Measurements from ENCODE around the gene TMEM179. TPM values are rescaled to one million over a fixed set of nuclear protein-coding genes. Genes with fewer than 3 reads are reported as not detected.
"Not testable (repeated sequence)": the region's sequence is repeated elsewhere in the genome, so short reads cannot be mapped to it uniquely, and the experiment has no call there.

Gene TMEM179
- total RNA-seq, 1 donor from 2014 or later, result 1.0 TPM

DNA sequence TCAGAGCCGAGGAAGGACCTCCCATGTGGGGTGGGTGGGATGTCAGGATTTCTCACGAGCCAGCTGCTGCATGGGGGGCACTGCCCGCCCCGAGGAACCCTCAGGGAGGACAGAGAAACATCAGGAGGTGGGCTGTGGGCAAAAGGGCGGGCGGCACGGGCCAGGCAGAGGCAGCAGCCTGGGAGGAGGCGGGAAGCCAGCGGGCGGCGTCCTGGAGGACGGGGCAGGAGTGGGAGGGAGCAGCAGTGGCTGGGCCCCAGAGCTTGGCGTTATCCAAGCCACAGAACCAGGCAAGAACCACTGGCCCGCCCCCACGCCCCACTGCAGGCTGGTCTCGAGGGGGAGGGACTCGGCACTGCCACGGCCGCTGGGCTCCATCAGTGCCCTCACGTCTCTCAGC is 22.6 kb downstream of the TMEM179 start:
- H3K27ac ChIP-seq (ENCODE audit: low read depth, low read length), result peak overlapping the region; percentile 82
- H3K27me3 ChIP-seq (ENCODE audit: control insufficient read depth in 3 of 3, insufficient read depth in 3 of 3, low read length in 3 of 3), result peaks cover 3 to 22% (median 15%) of the 10 kb centered on the region in 3 donors
- H3K4me1 ChIP-seq (ENCODE audit: control insufficient read depth in 3 of 3, insufficient read depth in 3 of 3, low read length in 3 of 3), result peaks cover 53 to 68% (median 66%) of the 10 kb centered on the region in 3 donors
- peak overlapping the region in 2 of 3 donors; percentile 71 to 72 for H3K9ac ChIP-seq (ENCODE audit: low read depth in 1 of 3, low read length in 3 of 3)
- H3K4me3 ChIP-seq (ENCODE audit: low read length in 3 of 3), result peak overlapping the region in 2 of 3 donors; percentile 29 to 58
- no peaks in the 10 kb centered on the region for H3K9me3 ChIP-seq (ENCODE audit: control insufficient read depth in 3 of 3, low read length in 3 of 3)
- H3K36me3 ChIP-seq (ENCODE audit: control insufficient read depth in 3 of 3, insufficient read depth in 3 of 3, low read length in 3 of 3), result no peaks in the 10 kb centered on the region

DNA sequence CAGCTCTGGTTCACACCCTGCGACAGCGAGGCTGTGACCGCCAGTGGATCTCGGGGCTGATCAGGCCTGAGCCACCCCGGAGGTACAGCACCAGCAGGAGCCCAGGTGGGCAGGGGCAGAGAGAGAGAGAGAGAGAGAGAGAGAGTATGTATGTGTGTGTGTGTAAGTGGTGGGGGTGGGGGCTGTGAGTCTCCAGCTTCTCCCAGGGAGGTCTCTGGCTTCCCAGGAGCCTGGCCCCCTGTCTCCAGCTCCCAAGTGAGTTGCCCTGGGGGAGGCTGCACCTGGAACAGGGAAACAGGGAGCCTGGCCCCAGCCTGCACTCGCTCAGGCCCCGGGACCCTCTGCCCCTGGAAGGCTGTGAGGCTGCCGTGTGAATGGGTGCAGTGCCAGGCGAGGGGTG is 23.1 kb downstream of the TMEM179 start:
- Histone ChIP-seq H3K27me3 (ENCODE audit: control insufficient read depth in 3 of 3, insufficient read depth in 3 of 3, low read length in 3 of 3) (peaks cover 3 to 22% (median 19%) of the 10 kb centered on the region in 3 donors), H3K27ac (ENCODE audit: low read depth, low read length) (no peak overlapping the region)

DNA sequence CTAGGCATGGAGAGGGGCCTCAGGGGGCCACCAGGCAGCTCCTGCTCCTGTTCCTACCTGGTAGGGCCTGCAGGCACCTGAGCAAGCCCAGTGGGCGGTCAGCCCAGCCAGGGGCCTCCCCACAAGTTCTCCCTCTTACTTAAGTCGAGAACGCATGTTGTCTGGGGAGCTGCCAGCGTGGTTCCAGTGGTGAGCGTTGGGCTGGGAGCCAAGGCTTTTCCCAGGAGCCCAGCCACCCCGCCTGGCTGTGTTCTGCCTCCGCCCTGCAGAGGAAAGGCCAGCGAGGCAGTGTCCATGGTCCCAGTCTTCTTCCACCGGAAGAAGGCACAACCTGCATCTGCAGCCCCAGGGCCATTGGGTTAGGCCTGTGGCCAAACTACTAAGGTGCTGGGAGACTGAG is 23.6 kb downstream of the TMEM179 start:
- H3K4me1 ChIP-seq (ENCODE audit: control insufficient read depth in 3 of 3, insufficient read depth in 3 of 3, low read length in 3 of 3), result peaks cover 53 to 71% (median 61%) of the 10 kb centered on the region in 3 donors

More for the DNA sequence above, 23.1 kb downstream of the TMEM179 start:
- Histone ChIP-seq H3K4me3 (ENCODE audit: low read length in 3 of 3) (peak overlapping the region in 1 of 3 donors; percentile 58), H3K4me1 (ENCODE audit: control insufficient read depth in 3 of 3, insufficient read depth in 3 of 3, low read length in 3 of 3) (peaks cover 53 to 70% (median 63%) of the 10 kb centered on the region in 3 donors), H3K9ac (ENCODE audit: low read depth in 1 of 3, low read length in 3 of 3) (peak overlapping the region; percentile 12 to 71 (median 45)), H3K9me3 (ENCODE audit: control insufficient read depth in 3 of 3, low read length in 3 of 3) (no peaks in the 10 kb centered on the region), H3K36me3 (ENCODE audit: control insufficient read depth in 3 of 3, insufficient read depth in 3 of 3, low read length in 3 of 3) (no peaks in the 10 kb centered on the region)

DNA sequence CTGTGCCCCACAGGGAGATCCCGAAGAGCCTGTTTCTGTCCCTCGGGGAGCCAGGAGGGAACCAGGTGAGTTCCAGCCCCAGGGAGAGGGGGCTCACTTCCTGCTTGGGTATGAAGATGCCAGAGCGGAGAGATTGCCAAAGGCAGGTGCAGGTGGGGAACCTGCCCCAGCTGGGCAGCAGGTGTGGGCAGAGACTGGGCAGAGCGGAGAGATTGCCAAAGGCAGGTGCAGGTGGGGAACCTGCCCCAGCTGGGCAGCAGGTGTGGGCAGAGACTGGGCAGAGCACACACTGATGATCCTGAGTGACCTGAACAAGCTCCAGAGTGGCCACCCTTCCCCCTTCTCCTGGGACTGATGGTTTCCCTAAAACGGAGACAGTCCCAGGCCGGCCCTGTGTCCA is 24.6 kb downstream of the TMEM179 start:
- Histone ChIP-seq H3K4me3 (ENCODE audit: low read length in 3 of 3) (peak overlapping the region; percentile 38 to 56 (median 54)), H3K27ac (ENCODE audit: low read depth, low read length) (peak overlapping the region; percentile 30), H3K9ac (ENCODE audit: low read depth in 1 of 3, low read length in 3 of 3) (peak overlapping the region; percentile 47 to 71 (median 69)), H3K27me3 (ENCODE audit: control insufficient read depth in 3 of 3, insufficient read depth in 3 of 3, low read length in 3 of 3) (peaks cover 3 to 22% (median 16%) of the 10 kb centered on the region in 3 donors), H3K4me1 (ENCODE audit: control insufficient read depth in 3 of 3, insufficient read depth in 3 of 3, low read length in 3 of 3) (peaks cover 53 to 71% (median 61%) of the 10 kb centered on the region in 3 donors)
- not testable (repeated sequence) for H3K36me3 ChIP-seq (ENCODE audit: control insufficient read depth in 3 of 3, insufficient read depth in 3 of 3, low read length in 3 of 3); H3K9me3 ChIP-seq (ENCODE audit: control insufficient read depth in 3 of 3, low read length in 3 of 3)

More for the DNA sequence above, 23.6 kb downstream of the TMEM179 start:
- Histone ChIP-seq H3K27me3 (ENCODE audit: control insufficient read depth in 3 of 3, insufficient read depth in 3 of 3, low read length in 3 of 3) (peaks cover 3 to 22% (median 20%) of the 10 kb centered on the region in 3 donors), H3K36me3 (ENCODE audit: control insufficient read depth in 3 of 3, insufficient read depth in 3 of 3, low read length in 3 of 3) (no peaks in the 10 kb centered on the region), H3K9ac (ENCODE audit: low read depth in 1 of 3, low read length in 3 of 3) (peak overlapping the region in 2 of 3 donors; percentile 12 to 45), H3K4me3 (ENCODE audit: low read length in 3 of 3) (peak overlapping the region in 2 of 3 donors; percentile 18 to 58), H3K27ac (ENCODE audit: low read depth, low read length) (no peak overlapping the region), H3K9me3 (ENCODE audit: control insufficient read depth in 3 of 3, low read length in 3 of 3) (no peaks in the 10 kb centered on the region)

DNA sequence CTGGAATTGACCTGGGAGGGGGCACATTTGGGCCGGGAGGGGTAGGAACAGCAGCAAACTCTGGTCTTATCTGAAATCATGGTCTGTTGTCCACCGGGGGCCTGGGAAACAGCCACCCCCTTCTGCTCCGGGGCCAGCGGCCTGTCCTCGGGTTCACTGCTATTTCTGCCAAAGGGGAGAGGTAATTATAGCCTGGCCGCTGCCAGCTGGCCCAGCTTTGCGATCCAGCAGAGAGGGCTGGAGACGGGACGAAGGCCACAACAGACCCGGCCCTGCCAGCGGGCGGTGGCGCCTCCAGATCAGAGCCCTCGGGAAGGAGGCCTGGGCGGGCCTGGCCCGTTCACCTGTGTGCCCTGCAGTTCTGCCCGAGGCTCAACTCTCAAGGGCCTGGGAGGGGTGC is 25.1 kb downstream of the TMEM179 start, which contains the start of gene C14orf180:
Gene C14orf180, plus strand, starts transcription at position 258 of the 400 bp plus-strand sequence. CDS start 6,667 bp downstream, outside the sequence.
- H3K4me1 ChIP-seq (ENCODE audit: control insufficient read depth in 3 of 3, insufficient read depth in 3 of 3, low read length in 3 of 3), result peaks cover 53 to 71% (median 61%) of the 10 kb centered on the region in 3 donors
- no peaks in the 10 kb centered on the region for H3K9me3 ChIP-seq (ENCODE audit: control insufficient read depth in 3 of 3, low read length in 3 of 3)
- no peaks in the 10 kb centered on the region for H3K36me3 ChIP-seq (ENCODE audit: control insufficient read depth in 3 of 3, insufficient read depth in 3 of 3, low read length in 3 of 3)
- peaks cover 3 to 22% (median 16%) of the 10 kb centered on the region in 3 donors for H3K27me3 ChIP-seq (ENCODE audit: control insufficient read depth in 3 of 3, insufficient read depth in 3 of 3, low read length in 3 of 3)
- H3K27ac ChIP-seq (ENCODE audit: low read depth, low read length), result peak within 1 kb of the TSS; percentile 30
- H3K9ac ChIP-seq (ENCODE audit: low read depth in 1 of 3, low read length in 3 of 3), result peak within 1 kb of the TSS; percentile 47 to 71 (median 69)
- peak within 1 kb of the TSS; percentile 38 to 56 (median 54) for H3K4me3 ChIP-seq (ENCODE audit: low read length in 3 of 3)

DNA sequence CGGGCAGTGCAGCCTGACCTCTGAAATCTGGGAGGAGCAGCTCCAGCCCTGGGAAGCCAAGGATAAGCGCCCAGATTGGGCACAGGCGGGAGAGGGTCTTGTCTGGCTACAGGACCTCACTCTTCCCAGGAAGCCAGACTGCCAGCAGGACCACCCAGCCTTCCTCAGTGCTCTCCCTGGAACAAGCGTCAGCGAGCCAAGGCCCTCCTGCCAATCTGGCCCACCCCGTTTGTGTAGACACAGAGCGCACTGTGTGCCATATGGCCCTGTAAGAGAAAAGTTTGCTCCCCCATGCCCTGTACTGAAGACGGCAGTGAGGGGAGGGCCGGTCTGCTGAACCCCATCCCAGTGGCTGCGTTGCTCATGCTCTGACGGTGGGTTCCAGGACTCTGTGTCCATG is 26.3 kb downstream of the TMEM179 start:
- Histone ChIP-seq H3K9me3 (ENCODE audit: control insufficient read depth in 3 of 3, low read length in 3 of 3) (no peaks in the 10 kb centered on the region), H3K9ac (ENCODE audit: low read depth in 1 of 3, low read length in 3 of 3) (peak overlapping the region in 1 of 3 donors; percentile 33), H3K27ac (ENCODE audit: low read depth, low read length) (no peak overlapping the region), H3K4me3 (ENCODE audit: low read length in 3 of 3) (peak overlapping the region in 1 of 3 donors; percentile 1), H3K4me1 (ENCODE audit: control insufficient read depth in 3 of 3, insufficient read depth in 3 of 3, low read length in 3 of 3) (peaks cover 53 to 65% (median 60%) of the 10 kb centered on the region in 3 donors), H3K27me3 (ENCODE audit: control insufficient read depth in 3 of 3, insufficient read depth in 3 of 3, low read length in 3 of 3) (peaks cover 0 to 23% (median 16%) of the 10 kb centered on the region in 3 donors), H3K36me3 (ENCODE audit: control insufficient read depth in 3 of 3, insufficient read depth in 3 of 3, low read length in 3 of 3) (no peaks in the 10 kb centered on the region)

DNA sequence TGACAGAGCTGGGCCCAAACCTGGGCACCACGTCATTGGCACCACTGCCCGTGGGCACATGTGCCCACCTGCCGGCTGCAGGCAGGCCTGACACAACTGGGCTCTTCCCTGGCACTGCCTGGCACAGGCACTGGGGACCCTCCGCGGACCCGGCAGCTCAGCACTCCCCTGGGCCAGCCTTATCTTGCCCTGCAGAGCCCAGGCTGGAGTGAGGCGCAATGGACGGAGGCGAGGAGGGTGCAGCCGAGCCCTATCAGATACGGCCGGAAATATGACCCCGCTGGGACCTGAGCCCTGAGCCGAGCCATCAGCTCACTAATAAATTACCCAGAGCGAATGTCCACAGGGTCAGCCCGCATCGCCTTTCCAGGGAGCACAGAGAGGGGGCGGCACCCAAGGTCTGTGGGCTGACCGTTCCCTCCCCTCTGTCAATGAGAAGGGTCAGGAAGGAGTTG is 26.7 kb downstream of the TMEM179 start:
- Histone ChIP-seq H3K4me3 (ENCODE audit: low read length in 3 of 3) (peak overlapping the region in 1 of 3 donors; percentile 1), H3K36me3 (ENCODE audit: control insufficient read depth in 3 of 3, insufficient read depth in 3 of 3, low read length in 3 of 3) (no peaks in the 10 kb centered on the region), H3K9me3 (ENCODE audit: control insufficient read depth in 3 of 3, low read length in 3 of 3) (no peaks in the 10 kb centered on the region), H3K4me1 (ENCODE audit: control insufficient read depth in 3 of 3, insufficient read depth in 3 of 3, low read length in 3 of 3) (peaks cover 49 to 60% (median 55%) of the 10 kb centered on the region in 3 donors), H3K27ac (ENCODE audit: low read depth, low read length) (no peak overlapping the region), H3K9ac (ENCODE audit: low read depth in 1 of 3, low read length in 3 of 3) (peak overlapping the region in 1 of 3 donors; percentile 33), H3K27me3 (ENCODE audit: control insufficient read depth in 3 of 3, insufficient read depth in 3 of 3, low read length in 3 of 3) (peaks cover 0 to 25% (median 16%) of the 10 kb centered on the region in 3 donors)

DNA sequence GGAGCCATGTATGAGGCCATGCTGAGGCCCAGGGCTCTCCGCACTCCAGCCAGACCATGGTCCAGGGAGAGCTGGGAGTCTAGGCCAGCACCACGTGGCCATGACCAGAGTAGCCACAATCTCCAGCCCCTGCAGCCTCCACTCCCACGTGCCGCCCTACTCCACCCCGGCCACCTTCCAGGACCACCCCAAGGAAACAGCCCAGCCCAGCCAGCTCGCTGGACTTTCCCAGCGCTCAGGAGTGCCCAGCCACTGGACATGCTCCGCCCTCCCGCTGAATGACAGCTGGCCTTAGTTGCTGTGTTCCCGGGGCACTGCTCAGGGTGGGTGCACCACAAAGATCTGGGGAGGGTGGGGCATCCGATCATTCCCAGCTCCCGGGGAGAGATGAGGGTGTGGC is 27.1 kb downstream of the TMEM179 start:
- Histone ChIP-seq H3K27ac (ENCODE audit: low read depth, low read length) (no peak overlapping the region), H3K36me3 (ENCODE audit: control insufficient read depth in 3 of 3, insufficient read depth in 3 of 3, low read length in 3 of 3) (no peaks in the 10 kb centered on the region), H3K4me1 (ENCODE audit: control insufficient read depth in 3 of 3, insufficient read depth in 3 of 3, low read length in 3 of 3) (peaks cover 45 to 56% (median 51%) of the 10 kb centered on the region in 3 donors), H3K4me3 (ENCODE audit: low read length in 3 of 3) (no peak overlapping the region), H3K9ac (ENCODE audit: low read depth in 1 of 3, low read length in 3 of 3) (no peak overlapping the region), H3K9me3 (ENCODE audit: control insufficient read depth in 3 of 3, low read length in 3 of 3) (no peaks in the 10 kb centered on the region), H3K27me3 (ENCODE audit: control insufficient read depth in 3 of 3, insufficient read depth in 3 of 3, low read length in 3 of 3) (peaks cover 0 to 28% (median 16%) of the 10 kb centered on the region in 3 donors)

DNA sequence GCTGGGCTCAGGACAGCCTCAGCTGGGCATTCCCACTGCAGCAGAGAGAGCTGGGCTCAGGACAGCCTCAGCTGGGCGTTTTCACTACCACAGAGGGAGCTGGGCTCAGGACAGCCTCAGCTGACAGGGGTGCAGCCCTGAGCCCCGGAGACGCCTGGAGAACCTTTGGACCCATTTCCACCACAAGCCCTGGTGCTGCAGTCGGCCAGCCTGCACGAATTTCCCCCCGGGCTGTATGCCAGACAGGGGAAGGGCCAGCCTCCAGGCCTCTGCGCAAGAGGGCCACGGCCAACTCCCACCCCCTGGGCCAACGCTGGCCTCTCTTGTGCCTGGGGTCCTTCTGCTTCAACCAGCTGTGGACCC is 27.6 kb downstream of the TMEM179 start:
- Histone ChIP-seq H3K9ac (ENCODE audit: low read depth in 1 of 3, low read length in 3 of 3) (no peak overlapping the region), H3K27me3 (ENCODE audit: control insufficient read depth in 3 of 3, insufficient read depth in 3 of 3, low read length in 3 of 3) (peaks cover 3 to 28% (median 16%) of the 10 kb centered on the region in 3 donors), H3K27ac (ENCODE audit: low read depth, low read length) (no peak overlapping the region), H3K4me1 (ENCODE audit: control insufficient read depth in 3 of 3, insufficient read depth in 3 of 3, low read length in 3 of 3) (peaks cover 40 to 51% (median 46%) of the 10 kb centered on the region in 3 donors), H3K36me3 (ENCODE audit: control insufficient read depth in 3 of 3, insufficient read depth in 3 of 3, low read length in 3 of 3) (no peaks in the 10 kb centered on the region), H3K9me3 (ENCODE audit: control insufficient read depth in 3 of 3, low read length in 3 of 3) (no peaks in the 10 kb centered on the region), H3K4me3 (ENCODE audit: low read length in 3 of 3) (no peak overlapping the region)

DNA sequence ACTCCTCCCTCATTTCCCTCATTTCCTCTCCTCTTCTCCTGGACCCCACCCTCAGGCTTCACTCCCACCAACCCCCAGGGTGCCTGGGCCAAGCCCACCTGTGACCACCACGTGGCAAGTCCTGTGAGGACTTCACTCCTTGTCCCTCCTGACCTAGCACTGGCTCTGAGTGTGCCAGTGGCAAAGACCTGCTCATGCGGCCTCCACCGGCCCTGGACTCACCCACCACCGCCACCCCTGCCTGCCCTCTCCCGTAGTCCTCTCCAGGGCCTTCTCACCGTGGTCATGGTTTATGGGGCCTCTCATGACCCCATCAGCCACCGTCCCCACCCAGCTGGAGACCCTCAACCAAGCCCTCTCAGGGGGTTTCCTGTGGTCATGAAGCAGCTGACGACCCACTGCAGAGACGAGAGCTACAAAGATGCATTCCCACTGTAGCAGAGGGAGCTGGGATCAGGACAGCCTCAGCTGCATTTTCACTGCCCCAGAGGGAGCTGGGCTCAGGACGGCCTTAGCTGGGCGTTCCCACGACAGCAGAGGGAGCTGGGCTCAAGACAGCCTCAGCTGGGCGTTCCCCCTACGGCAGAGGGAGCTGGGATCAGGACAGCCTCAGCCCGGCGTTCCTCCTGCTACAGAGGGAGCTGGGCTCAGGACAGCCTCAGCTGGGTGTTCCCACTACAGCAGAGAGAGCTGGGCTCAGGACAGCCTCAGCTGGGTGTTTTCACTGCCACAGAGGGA is 28.2 kb downstream of the TMEM179 start:
- H3K9me3 ChIP-seq (ENCODE audit: control insufficient read depth in 3 of 3, low read length in 3 of 3), result no peaks in the 10 kb centered on the region
- H3K4me3 ChIP-seq (ENCODE audit: low read length in 3 of 3), result no peak overlapping the region
- H3K27me3 ChIP-seq (ENCODE audit: control insufficient read depth in 3 of 3, insufficient read depth in 3 of 3, low read length in 3 of 3), result peaks cover 3 to 28% (median 16%) of the 10 kb centered on the region in 3 donors
- H3K9ac ChIP-seq (ENCODE audit: low read depth in 1 of 3, low read length in 3 of 3), result no peak overlapping the region
- H3K4me1 ChIP-seq (ENCODE audit: control insufficient read depth in 3 of 3, insufficient read depth in 3 of 3, low read length in 3 of 3), result peaks cover 39 to 46% (median 41%) of the 10 kb centered on the region in 3 donors
- H3K27ac ChIP-seq (ENCODE audit: low read depth, low read length), result no peak overlapping the region
- H3K36me3 ChIP-seq (ENCODE audit: control insufficient read depth in 3 of 3, insufficient read depth in 3 of 3, low read length in 3 of 3), result no peaks in the 10 kb centered on the region
